ENCODE data around the gene GPR4. TPM values are rescaled to one million over a fixed set of nuclear protein-coding genes. Genes with fewer than 3 reads are reported as not detected.

GPR4 gene
- total and polyA plus RNA-seq, 2 experiments from 2014 or later = 0.10 TPM; not detected in 1

- no peak overlapping the region for H3K27ac ChIP-seq
- H3K9me2 ChIP-seq (replicated peaks; ENCODE audit: insufficient read depth) = no peaks in the 10 kb centered on the region
- no peaks in the 10 kb centered on the region for H3K79me2 ChIP-seq
- no peaks in the 10 kb centered on the region for H3K9me3 ChIP-seq (ENCODE audit: low read depth)
- H3K4me1 ChIP-seq (ENCODE audit: insufficient read depth) = no peaks in the 10 kb centered on the region
- no peaks in the 10 kb centered on the region for H4K20me1 ChIP-seq (ENCODE audit: insufficient read depth, poor library complexity, severe bottlenecking)
- TF ChIP-seq EZH2 (IDR thresholded peaks at IDR 0.05; ENCODE audit: borderline replicate concordance) (no peak), EZH2phosphoT487 (IDR thresholded peaks at IDR 0.05; ENCODE audit: low read depth, severe bottlenecking, unreplicated experiment) (no peak), CTCF (IDR thresholded peaks at IDR 0.05; ENCODE audit: poor library complexity) (no peak)
- H3K27me3 ChIP-seq = peaks cover 4% of the 10 kb centered on the region
- WGBS (ENCODE audit: low lambda C conversion rate, missing lambda C conversion rate) = 89% methylated on average over 4 of the region's 4 CpGs
- no peak overlapping the region for H3K4me3 ChIP-seq
- no peak overlapping the region for H2AFZ ChIP-seq
- H3K4me2 ChIP-seq = no peak overlapping the region
- H3K36me3 ChIP-seq (replicated peaks; ENCODE audit: insufficient read depth, low read depth) = no peaks in the 10 kb centered on the region
- no peak for DNase-seq (ENCODE audit: low spot score)
Observed at GRCh38 chr19:45589768-45590167, 12.2 kb downstream of the GPR4 start.

DNA sequence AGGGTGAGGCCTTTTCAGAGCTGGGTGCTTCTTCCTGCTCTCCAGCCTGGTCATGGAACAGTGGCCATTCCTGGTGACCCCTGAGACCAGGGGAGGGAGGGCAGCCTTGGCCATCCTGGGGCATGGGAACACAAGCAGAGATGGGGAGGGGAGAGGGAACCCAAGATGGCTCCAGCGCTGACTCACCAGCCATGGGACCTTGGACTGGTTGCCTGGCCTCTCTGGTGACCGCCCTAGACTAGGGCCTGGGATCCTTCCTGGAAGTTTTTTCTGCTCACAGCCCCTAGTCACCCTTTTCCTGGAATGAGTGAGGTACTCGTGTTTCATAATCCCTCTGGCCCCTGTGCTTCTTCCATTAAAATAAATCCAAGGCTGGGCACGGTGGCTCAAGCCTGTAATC is 14.1 kb downstream of the GPR4 start:
- no peak overlapping the region for H3K4me2 ChIP-seq
- H3K9me2 ChIP-seq (replicated peaks; ENCODE audit: insufficient read depth) = no peaks in the 10 kb centered on the region
- H2AFZ ChIP-seq = no peak overlapping the region
- no peak for TF ChIP-seq CTCF (IDR thresholded peaks at IDR 0.05; ENCODE audit: poor library complexity)
- TF ChIP-seq EZH2 (IDR thresholded peaks at IDR 0.05; ENCODE audit: borderline replicate concordance) = no peak
- no peak for TF ChIP-seq EZH2phosphoT487 (IDR thresholded peaks at IDR 0.05; ENCODE audit: low read depth, severe bottlenecking, unreplicated experiment)
- H3K9me3 ChIP-seq (ENCODE audit: low read depth) = no peaks in the 10 kb centered on the region
- H3K4me1 ChIP-seq (ENCODE audit: insufficient read depth) = peaks cover 7% of the 10 kb centered on the region
- no peak overlapping the region for H3K4me3 ChIP-seq
- no peaks in the 10 kb centered on the region for H3K36me3 ChIP-seq (replicated peaks; ENCODE audit: insufficient read depth, low read depth)
- H3K27me3 ChIP-seq = peaks cover 4% of the 10 kb centered on the region
- H4K20me1 ChIP-seq (ENCODE audit: insufficient read depth, poor library complexity, severe bottlenecking) = no peaks in the 10 kb centered on the region
- peaks cover 8% of the 10 kb centered on the region for H3K79me2 ChIP-seq
- 85% methylated on average over 4 of the region's 4 CpGs for WGBS (ENCODE audit: low lambda C conversion rate, missing lambda C conversion rate)
- peak; percentile 54 for DNase-seq (ENCODE audit: low spot score)
- no peak overlapping the region for H3K27ac ChIP-seq

GRCh38 chr19:45585158-45585577 is 16.8 kb downstream of the GPR4 start:
- Histone ChIP-seq H3K9me2 (replicated peaks; ENCODE audit: insufficient read depth) (no peaks in the 10 kb centered on the region), H3K4me2 (peak overlapping the region; percentile 69), H4K20me1 (ENCODE audit: insufficient read depth, poor library complexity, severe bottlenecking) (no peaks in the 10 kb centered on the region), H3K27ac (peak overlapping the region; percentile 87), H3K9me3 (ENCODE audit: low read depth) (no peaks in the 10 kb centered on the region), H3K36me3 (replicated peaks; ENCODE audit: insufficient read depth, low read depth) (no peaks in the 10 kb centered on the region), H3K4me3 (peak overlapping the region; percentile 25), H3K79me2 (peaks cover 33% of the 10 kb centered on the region), H3K4me1 (ENCODE audit: insufficient read depth) (peaks cover 9% of the 10 kb centered on the region), H2AFZ (peak overlapping the region; percentile 52), H3K27me3 (no peaks in the 10 kb centered on the region)
- WGBS (ENCODE audit: low lambda C conversion rate, missing lambda C conversion rate) = 39% methylated on average over 7 of the region's 7 CpGs
- TF ChIP-seq EZH2phosphoT487 (IDR thresholded peaks at IDR 0.05; ENCODE audit: low read depth, severe bottlenecking, unreplicated experiment) = no peak
- TF ChIP-seq CTCF (IDR thresholded peaks at IDR 0.05; ENCODE audit: poor library complexity) = no peak
- TF ChIP-seq EZH2 (IDR thresholded peaks at IDR 0.05; ENCODE audit: borderline replicate concordance) = no peak
- no peak for DNase-seq (ENCODE audit: low spot score)

All from hepatocyte (in vitro differentiated cells).